22Rv1 (cell line): ENCODE results near the gene AADACL4.

ENCODE experiments used
- CTCF ChIP-seq: fragments of 450-650 bp; IDR thresholded peaks from 2 replicates; pipeline ENCODE4 v1.5.1; 2017; ENCODE audit warnings: mild to moderate bottlenecking
- ZFX ChIP-seq: fragments of 450-650 bp; IDR thresholded peaks from 2 replicates; pipeline ENCODE4 v1.6.1; 2017; ENCODE audit warnings: antibody characterized with exemption, borderline replicate concordance

GRCh38 chr1:12708396-12709090 lies 64.7 kb downstream of the AADACL4 start:
- TF ChIP-seq CTCF, result no peak
- TF ChIP-seq ZFX, result no peak
